ENCODE results near the gene CDKL4. TPM values are rescaled to one million over a fixed set of nuclear protein-coding genes. Genes with fewer than 3 reads are reported as not detected.

Gene CDKL4
- total and polyA plus RNA-seq, 2 of the 13 experiments (the other 11 are each of a cell fraction or from before 2014, with no cell fraction given): 0.29 to 0.50 TPM

DNA sequence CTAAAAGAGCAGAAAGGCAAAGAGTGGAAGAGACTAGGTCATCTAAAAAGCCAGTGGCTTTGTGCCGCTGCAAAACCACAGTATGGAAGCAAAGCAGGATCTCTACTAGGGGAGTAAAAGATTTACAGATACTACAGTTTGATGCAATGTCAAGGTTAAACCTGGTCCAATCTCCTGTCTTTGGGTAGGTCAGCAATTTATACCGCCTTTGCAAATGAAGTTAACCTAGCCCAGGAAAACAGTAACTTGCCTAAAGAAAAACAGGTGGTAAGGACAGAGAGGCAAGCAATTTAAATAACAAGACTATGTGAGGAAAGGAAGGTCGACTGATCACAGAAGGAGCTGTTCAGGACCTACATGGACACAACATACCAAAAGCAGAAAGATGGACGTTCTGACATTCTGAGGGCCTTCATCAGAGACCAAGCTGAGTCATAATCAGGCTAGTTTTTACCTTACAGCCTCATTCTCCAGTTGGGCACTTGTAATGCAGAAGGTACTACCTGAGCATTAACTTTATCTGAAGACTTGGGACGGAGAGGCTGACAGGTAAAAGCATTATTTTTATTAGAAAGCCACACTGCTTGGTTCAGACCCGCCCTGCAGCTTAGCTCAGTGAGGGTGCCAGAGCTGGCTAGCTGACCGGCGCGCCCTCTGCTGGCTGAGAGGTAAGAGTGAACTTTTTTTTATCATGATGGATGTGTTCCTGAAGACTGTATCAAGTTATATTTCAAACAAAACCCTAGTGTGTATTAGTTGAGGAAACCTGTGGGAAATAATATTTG, 15.9 kb downstream of the CDKL4 start (continued):
- TF ChIP-seq HES4 (CRISPR knock-in tag; IDR thresholded peaks at IDR 0.05; ENCODE audit: borderline replicate concordance) (no peak), KLF16 (CRISPR knock-in tag; IDR thresholded peaks at IDR 0.05) (peak in 1 of 2 experiments; percentile 81; a peak in 2 of 4 replicates), TBP (CRISPR knock-in tag; IDR thresholded peaks at IDR 0.05) (no peak), ZNF589 (CRISPR knock-in tag; conservative IDR thresholded peaks at IDR 0.05) (no peak), YEATS4 (CRISPR knock-in tag; IDR thresholded peaks at IDR 0.05; ENCODE audit: borderline replicate concordance) (peak; percentile 49; the same call in 1 of the 2 replicates), TOE1 (CRISPR knock-in tag; IDR thresholded peaks at IDR 0.05) (0 out of 2 replicates have a peak, but pooled peaks have one; percentile 54), TGIF2 (CRISPR knock-in tag; IDR thresholded peaks at IDR 0.05) (no peak), POLR2G (IDR thresholded peaks at IDR 0.05; ENCODE audit: low read depth, low read length) (no peak), MYNN (CRISPR knock-in tag; IDR thresholded peaks at IDR 0.05; ENCODE audit: low read depth) (no peak), ZSCAN29 (CRISPR knock-in tag; conservative IDR thresholded peaks at IDR 0.05) (no peak), ZNF335 (CRISPR knock-in tag; IDR thresholded peaks at IDR 0.05) (0 out of 2 replicates have a peak, but pooled peaks have one; percentile 30), ZNF629 (CRISPR knock-in tag; conservative IDR thresholded peaks at IDR 0.05) (no peak), TARDBP (CRISPR knock-in tag; IDR thresholded peaks at IDR 0.05) (peak; percentile 61), ZNF33B (CRISPR knock-in tag; IDR thresholded peaks at IDR 0.05) (no peak), ESRRA (CRISPR knock-in tag; IDR thresholded peaks at IDR 0.05; ENCODE audit: low read depth) (no peak), PHF5A (CRISPR knock-in tag; IDR thresholded peaks at IDR 0.05; ENCODE audit: low read depth, unreplicated experiment) (peak; percentile 11), JUNB (CRISPR knock-in tag; IDR thresholded peaks at IDR 0.05; ENCODE audit: borderline replicate concordance) (no peak), ZNF660 (CRISPR knock-in tag; IDR thresholded peaks at IDR 0.05; ENCODE audit: borderline replicate concordance, low read depth) (no peak), WIZ (CRISPR knock-in tag; IDR thresholded peaks at IDR 0.05) (no peak), ZNF354B (CRISPR knock-in tag; IDR thresholded peaks at IDR 0.05) (no peak), TOPORS (CRISPR knock-in tag; IDR thresholded peaks at IDR 0.05) (peak; percentile 35; the same call in 1 of the 2 replicates), ZNF546 (CRISPR knock-in tag; conservative IDR thresholded peaks at IDR 0.05) (no peak), ZNF850 (CRISPR knock-in tag; conservative IDR thresholded peaks at IDR 0.05) (no peak), MTF1 (CRISPR knock-in tag; IDR thresholded peaks at IDR 0.05) (no peak), DBP (CRISPR knock-in tag; IDR thresholded peaks at IDR 0.05; ENCODE audit: not compliant biosample characterization) (no peak), ZFP41 (CRISPR knock-in tag; IDR thresholded peaks at IDR 0.05; ENCODE audit: borderline replicate concordance) (no peak), RFXANK (CRISPR knock-in tag; IDR thresholded peaks at IDR 0.05) (0 out of 2 replicates have a peak, but pooled peaks have one; percentile 79)
- TF ChIP-seq, protein P1, sequence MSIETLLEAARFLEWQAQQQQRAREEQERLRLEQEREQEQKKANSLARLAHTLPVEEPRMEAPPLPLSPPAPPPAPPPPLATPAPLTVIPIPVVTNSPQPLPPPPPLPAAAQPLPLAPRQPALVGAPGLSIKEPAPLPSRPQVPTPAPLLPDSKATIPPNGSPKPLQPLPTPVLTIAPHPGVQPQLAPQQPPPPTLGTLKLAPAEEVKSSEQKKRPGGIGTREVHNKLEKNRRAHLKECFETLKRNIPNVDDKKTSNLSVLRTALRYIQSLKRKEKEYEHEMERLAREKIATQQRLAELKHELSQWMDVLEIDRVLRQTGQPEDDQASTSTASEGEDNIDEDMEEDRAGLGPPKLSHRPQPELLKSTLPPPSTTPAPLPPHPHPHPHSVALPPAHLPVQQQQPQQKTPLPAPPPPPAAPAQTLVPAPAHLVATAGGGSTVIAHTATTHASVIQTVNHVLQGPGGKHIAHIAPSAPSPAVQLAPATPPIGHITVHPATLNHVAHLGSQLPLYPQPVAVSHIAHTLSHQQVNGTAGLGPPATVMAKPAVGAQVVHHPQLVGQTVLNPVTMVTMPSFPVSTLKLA (IDR thresholded peaks at IDR 0.05): no peak
- TF ChIP-seq, protein P2, sequence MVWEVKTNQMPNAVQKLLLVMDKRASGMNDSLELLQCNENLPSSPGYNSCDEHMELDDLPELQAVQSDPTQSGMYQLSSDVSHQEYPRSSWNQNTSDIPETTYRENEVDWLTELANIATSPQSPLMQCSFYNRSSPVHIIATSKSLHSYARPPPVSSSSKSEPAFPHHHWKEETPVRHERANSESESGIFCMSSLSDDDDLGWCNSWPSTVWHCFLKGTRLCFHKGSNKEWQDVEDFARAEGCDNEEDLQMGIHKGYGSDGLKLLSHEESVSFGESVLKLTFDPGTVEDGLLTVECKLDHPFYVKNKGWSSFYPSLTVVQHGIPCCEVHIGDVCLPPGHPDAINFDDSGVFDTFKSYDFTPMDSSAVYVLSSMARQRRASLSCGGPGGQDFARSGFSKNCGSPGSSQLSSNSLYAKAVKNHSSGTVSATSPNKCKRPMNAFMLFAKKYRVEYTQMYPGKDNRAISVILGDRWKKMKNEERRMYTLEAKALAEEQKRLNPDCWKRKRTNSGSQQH (CRISPR knock-in tag; IDR thresholded peaks at IDR 0.05; ENCODE audit: low read depth): 0 out of 2 replicates have a peak, but pooled peaks have one; percentile 32

Measured in HepG2 (cell line).